Liver (tissue), 9 donors: Measurements from ENCODE around the gene TMEFF1. TPM values are rescaled to one million over a fixed set of nuclear protein-coding genes. Genes with fewer than 3 reads are reported as not detected.

Experiments
- DNase-seq: peaks from one replicate; pipeline ENCODE4 v3.0.0-alpha.2; 2017; ENCODE audit warnings: low spot score
- H3K27ac ChIP-seq, 2 donors: one replicate each; pipeline ENCODE4 v1.7.0; 2013; ENCODE audit warnings: inconsistent platforms in 2 of 2, low read length in 2 of 2, control low read depth in 1 of 2, low read depth in 1 of 2, mild to moderate bottlenecking in 1 of 2
- H3K27me3 ChIP-seq, 4 donors: one replicate each; pipeline versions ENCODE4 v1.6.1 to v1.7.0; 2013; ENCODE audit warnings: low read length in 3 of 4, inconsistent platforms in 1 of 4, mild to moderate bottlenecking in 1 of 4, moderate library complexity in 1 of 4; ENCODE audit not compliant: control insufficient read depth in 4 of 4, insufficient read depth in 4 of 4
- H3K36me3 ChIP-seq, 4 donors: one replicate each; pipeline versions ENCODE4 v1.6.1 to v1.7.0; 2013; ENCODE audit warnings: low read length in 3 of 4, mild to moderate bottlenecking in 3 of 4, low read depth in 1 of 4, moderate library complexity in 1 of 4; ENCODE audit not compliant: control insufficient read depth in 4 of 4, insufficient read depth in 3 of 4
- H3K4me1 ChIP-seq, 4 donors: one replicate each; pipeline versions ENCODE4 v1.6.1 to v1.7.0; 2013; ENCODE audit warnings: low read length in 3 of 4, mild to moderate bottlenecking in 3 of 4, moderate library complexity in 1 of 4; ENCODE audit not compliant: control insufficient read depth in 4 of 4, insufficient read depth in 4 of 4
- H3K4me3 ChIP-seq, 3 donors: one replicate each; pipeline versions ENCODE4 v1.6.1 to v1.7.0; 2013; ENCODE audit warnings: low read length in 3 of 3, control low read depth in 1 of 3, low read depth in 1 of 3, mild to moderate bottlenecking in 1 of 3
- H3K9ac ChIP-seq, 2 donors: one replicate each; pipeline ENCODE4 v1.7.0; 2013; ENCODE audit warnings: low read length in 2 of 2, mild to moderate bottlenecking in 2 of 2, moderate library complexity in 2 of 2, control low read depth in 1 of 2, low read depth in 1 of 2
- H3K9me3 ChIP-seq, 4 donors: one replicate each; pipeline versions ENCODE4 v1.6.1 to v1.7.0; 2013; ENCODE audit warnings: low read length in 3 of 4; ENCODE audit not compliant: control insufficient read depth in 4 of 4
- EGR1 ChIP-seq, 2 donors: IDR thresholded peaks; 2 replicates each; pipeline ENCODE4 v1.6.1; 2016 to 2018; ENCODE audit warnings: antibody characterized with exemption in 2 of 2, low read depth in 2 of 2
- FOXA1 ChIP-seq: IDR thresholded peaks from 2 replicates; pipeline ENCODE4 v1.6.1; 2016; ENCODE audit warnings: antibody characterized with exemption
- FOXA2 ChIP-seq: IDR thresholded peaks from 2 replicates; pipeline ENCODE4 v1.6.1; 2016; ENCODE audit warnings: antibody characterized with exemption
- GABPA ChIP-seq, 2 donors: IDR thresholded peaks in 1 of 2; conservative IDR thresholded peaks in 1 of 2; 2 replicates each; pipeline ENCODE4 v1.6.1; 2016; ENCODE audit warnings: antibody characterized with exemption in 2 of 2, mild to moderate bottlenecking in 1 of 2, moderate library complexity in 1 of 2
- HNF4A ChIP-seq, 2 donors: conservative IDR thresholded peaks; 2 replicates each; pipeline ENCODE4 v1.6.1; 2016; ENCODE audit warnings: antibody characterized with exemption in 2 of 2, mild to moderate bottlenecking in 2 of 2
- HNF4G ChIP-seq: IDR thresholded peaks from 2 replicates; pipeline ENCODE4 v1.6.1; 2016; ENCODE audit warnings: antibody characterized with exemption
- JUND ChIP-seq, 2 donors: IDR thresholded peaks; 2 replicates each; pipeline ENCODE4 v1.6.1; 2016; ENCODE audit warnings: antibody characterized with exemption in 2 of 2
- NR2F2 ChIP-seq: IDR thresholded peaks from 2 replicates; pipeline ENCODE4 v1.6.1; 2016; ENCODE audit warnings: antibody characterized with exemption
- RAD21 ChIP-seq, 2 donors: IDR thresholded peaks; 2 replicates each; pipeline ENCODE4 v1.6.1; 2016; ENCODE audit warnings: antibody characterized with exemption in 2 of 2, mild to moderate bottlenecking in 2 of 2
- RXRA ChIP-seq, 2 donors: IDR thresholded peaks; 2 replicates each; pipeline ENCODE4 v1.6.1; 2017 to 2018; ENCODE audit warnings: antibody characterized with exemption in 2 of 2, mild to moderate bottlenecking in 1 of 2
- SP1 ChIP-seq: IDR thresholded peaks from 2 replicates; pipeline ENCODE4 v1.6.1; 2018; ENCODE audit warnings: antibody characterized with exemption, mild to moderate bottlenecking
- TAF1 ChIP-seq: conservative IDR thresholded peaks from 2 replicates; pipeline ENCODE4 v1.6.1; 2016; ENCODE audit warnings: antibody characterized with exemption, mild to moderate bottlenecking
- YY1 ChIP-seq: IDR thresholded peaks from 2 replicates; pipeline ENCODE4 v1.6.1; 2016; ENCODE audit warnings: antibody characterized with exemption, mild to moderate bottlenecking
- ZBTB33 ChIP-seq: IDR thresholded peaks from 2 replicates; pipeline ENCODE4 v1.6.1; 2016; ENCODE audit warnings: antibody characterized with exemption
- WGBS: extraction: QIAGEN DNeasy Blood & Tissue Kit; methylation state at CpG from one replicate; pipeline ENCODE4 v1.1.7; 2013; 5-methylcytosine and 5-hydroxymethylcytosine counted together
- polyA plus RNA-seq, 2 donors: library from polyadenylated mRNA; stranded (reverse) in 1 of 2; unstranded in 1 of 2; fragments of 200-250 nt in 1 of 2; fragments of >200 nt in 1 of 2; fragmentation: Nextera tagmentation in 1 of 2; extraction: Ambion mirVana in 1 of 2; gene quantifications; one replicate each; pipeline versions ENCODE4 v1.2.1 to v1.2.3, GENCODE V29; 2013 to 2015
- total RNA-seq, 2 donors: library from RNA; depleted of rRNA; stranded (reverse); fragments of >200 nt; gene quantifications; one replicate each; pipeline ENCODE4 v1.2.3, GENCODE V29; 2014
- TF ChIP-seq, protein P1 (sequence below): IDR thresholded peaks from 2 replicates; pipeline ENCODE4 v1.6.1; 2016; ENCODE audit warnings: antibody characterized with exemption, mild to moderate bottlenecking
- TF ChIP-seq, protein P2 (sequence below): IDR thresholded peaks from 2 replicates; pipeline ENCODE4 v1.6.1; 2016; ENCODE audit warnings: antibody characterized with exemption
- TF ChIP-seq, protein P3 (sequence below): fragments of 150-350 bp; IDR thresholded peaks from 2 replicates; pipeline ENCODE4 v1.5.1; 2017; ENCODE audit warnings: improper control_type of control experiment, low read depth, low read length; ENCODE audit not compliant: missing input control
- TF ChIP-seq, protein P4 (sequence below): IDR thresholded peaks from 2 replicates; pipeline ENCODE4 v1.6.1; 2016; ENCODE audit warnings: antibody characterized with exemption
- donor health status: healthy.
- donor health status: healthy.
- donor health status: healthy.
- donor health status: healthy.
- donor health status: healthy.

Gene TMEFF1
- total and polyA plus RNA-seq, 4 donors: not detected

- TF ChIP-seq RAD21 (IDR thresholded peaks at IDR 0.05): no peak
- TF ChIP-seq, protein P1, sequence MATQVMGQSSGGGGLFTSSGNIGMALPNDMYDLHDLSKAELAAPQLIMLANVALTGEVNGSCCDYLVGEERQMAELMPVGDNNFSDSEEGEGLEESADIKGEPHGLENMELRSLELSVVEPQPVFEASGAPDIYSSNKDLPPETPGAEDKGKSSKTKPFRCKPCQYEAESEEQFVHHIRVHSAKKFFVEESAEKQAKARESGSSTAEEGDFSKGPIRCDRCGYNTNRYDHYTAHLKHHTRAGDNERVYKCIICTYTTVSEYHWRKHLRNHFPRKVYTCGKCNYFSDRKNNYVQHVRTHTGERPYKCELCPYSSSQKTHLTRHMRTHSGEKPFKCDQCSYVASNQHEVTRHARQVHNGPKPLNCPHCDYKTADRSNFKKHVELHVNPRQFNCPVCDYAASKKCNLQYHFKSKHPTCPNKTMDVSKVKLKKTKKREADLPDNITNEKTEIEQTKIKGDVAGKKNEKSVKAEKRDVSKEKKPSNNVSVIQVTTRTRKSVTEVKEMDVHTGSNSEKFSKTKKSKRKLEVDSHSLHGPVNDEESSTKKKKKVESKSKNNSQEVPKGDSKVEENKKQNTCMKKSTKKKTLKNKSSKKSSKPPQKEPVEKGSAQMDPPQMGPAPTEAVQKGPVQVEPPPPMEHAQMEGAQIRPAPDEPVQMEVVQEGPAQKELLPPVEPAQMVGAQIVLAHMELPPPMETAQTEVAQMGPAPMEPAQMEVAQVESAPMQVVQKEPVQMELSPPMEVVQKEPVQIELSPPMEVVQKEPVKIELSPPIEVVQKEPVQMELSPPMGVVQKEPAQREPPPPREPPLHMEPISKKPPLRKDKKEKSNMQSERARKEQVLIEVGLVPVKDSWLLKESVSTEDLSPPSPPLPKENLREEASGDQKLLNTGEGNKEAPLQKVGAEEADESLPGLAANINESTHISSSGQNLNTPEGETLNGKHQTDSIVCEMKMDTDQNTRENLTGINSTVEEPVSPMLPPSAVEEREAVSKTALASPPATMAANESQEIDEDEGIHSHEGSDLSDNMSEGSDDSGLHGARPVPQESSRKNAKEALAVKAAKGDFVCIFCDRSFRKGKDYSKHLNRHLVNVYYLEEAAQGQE: no peak
- TF ChIP-seq JUND (IDR thresholded peaks at IDR 0.05): no peak
- TF ChIP-seq, protein P2, sequence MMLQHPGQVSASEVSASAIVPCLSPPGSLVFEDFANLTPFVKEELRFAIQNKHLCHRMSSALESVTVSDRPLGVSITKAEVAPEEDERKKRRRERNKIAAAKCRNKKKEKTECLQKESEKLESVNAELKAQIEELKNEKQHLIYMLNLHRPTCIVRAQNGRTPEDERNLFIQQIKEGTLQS: no peak
- TF ChIP-seq FOXA2: no peak
- TF ChIP-seq, protein P3, sequence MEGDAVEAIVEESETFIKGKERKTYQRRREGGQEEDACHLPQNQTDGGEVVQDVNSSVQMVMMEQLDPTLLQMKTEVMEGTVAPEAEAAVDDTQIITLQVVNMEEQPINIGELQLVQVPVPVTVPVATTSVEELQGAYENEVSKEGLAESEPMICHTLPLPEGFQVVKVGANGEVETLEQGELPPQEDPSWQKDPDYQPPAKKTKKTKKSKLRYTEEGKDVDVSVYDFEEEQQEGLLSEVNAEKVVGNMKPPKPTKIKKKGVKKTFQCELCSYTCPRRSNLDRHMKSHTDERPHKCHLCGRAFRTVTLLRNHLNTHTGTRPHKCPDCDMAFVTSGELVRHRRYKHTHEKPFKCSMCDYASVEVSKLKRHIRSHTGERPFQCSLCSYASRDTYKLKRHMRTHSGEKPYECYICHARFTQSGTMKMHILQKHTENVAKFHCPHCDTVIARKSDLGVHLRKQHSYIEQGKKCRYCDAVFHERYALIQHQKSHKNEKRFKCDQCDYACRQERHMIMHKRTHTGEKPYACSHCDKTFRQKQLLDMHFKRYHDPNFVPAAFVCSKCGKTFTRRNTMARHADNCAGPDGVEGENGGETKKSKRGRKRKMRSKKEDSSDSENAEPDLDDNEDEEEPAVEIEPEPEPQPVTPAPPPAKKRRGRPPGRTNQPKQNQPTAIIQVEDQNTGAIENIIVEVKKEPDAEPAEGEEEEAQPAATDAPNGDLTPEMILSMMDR: no peak
- no peak for TF ChIP-seq EGR1 (IDR thresholded peaks at IDR 0.05; ENCODE audit: low read depth in 2 of 2)
- TF ChIP-seq YY1: no peak
- no peak for TF ChIP-seq NR2F2
- TF ChIP-seq TAF1: no peak
- TF ChIP-seq GABPA (IDR thresholded peaks at IDR 0.05 in 1 of 2, conservative IDR thresholded peaks at IDR 0.05 in 1 of 2): no peak
- no peak for TF ChIP-seq FOXA1
- TF ChIP-seq HNF4A (conservative IDR thresholded peaks at IDR 0.05): no peak
- no peak for TF ChIP-seq SP1
- no peak for TF ChIP-seq HNF4G
- TF ChIP-seq RXRA (IDR thresholded peaks at IDR 0.05): no peak
- TF ChIP-seq ZBTB33: no peak
- TF ChIP-seq, protein P4, sequence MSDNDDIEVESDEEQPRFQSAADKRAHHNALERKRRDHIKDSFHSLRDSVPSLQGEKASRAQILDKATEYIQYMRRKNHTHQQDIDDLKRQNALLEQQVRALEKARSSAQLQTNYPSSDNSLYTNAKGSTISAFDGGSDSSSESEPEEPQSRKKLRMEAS: no peak
- H3K27ac ChIP-seq: peak overlapping the region; percentile 52 to 70
- peaks cover 0 to 16% (median 11%) of the 10 kb centered on the region in 4 donors for H3K4me1 ChIP-seq
- peak overlapping the region; percentile 49 to 62 for H3K9ac ChIP-seq
- H3K9me3 ChIP-seq: no peaks in the 10 kb centered on the region
- peak overlapping the region; percentile 65 to 93 (median 77) for H3K4me3 ChIP-seq
- DNase-seq: peak; percentile 45
- WGBS: 8% methylated on average over 65 of the region's 65 CpGs
- H3K36me3 ChIP-seq: no peaks in the 10 kb centered on the region
- H3K27me3 ChIP-seq: no peaks in the 10 kb centered on the region
Measured at GRCh38 chr9:100427366-100428263, 45.3 kb upstream of the TMEFF1 start.
